HEK293 (cell line): ENCODE data around the gene CMTM5.

ENCODE experiments used
- GFI1B ChIP-seq: fragments of 450-650 bp; formaldehyde crosslinking; IDR thresholded peaks from 2 replicates; pipeline ENCODE4 v1.5.1; 2016; ENCODE audit warnings: missing biosample characterization, missing genetic modification characterization
- YY1 ChIP-seq: fragments of 450-650 bp; formaldehyde crosslinking; IDR thresholded peaks from 2 replicates; pipeline ENCODE4 v1.5.1; 2018; ENCODE audit warnings: missing biosample characterization, missing genetic modification characterization
- ZBTB8A ChIP-seq: fragments of 450-650 bp; formaldehyde crosslinking; IDR thresholded peaks from 2 replicates; pipeline ENCODE4 v1.5.1; 2016; ENCODE audit warnings: missing biosample characterization, missing genetic modification characterization
- ZNF114 ChIP-seq: fragments of 450-650 bp; formaldehyde crosslinking; IDR thresholded peaks from 2 replicates; pipeline ENCODE4 v1.5.0; 2017; ENCODE audit warnings: missing biosample characterization, missing genetic modification characterization
- ZNF121 ChIP-seq: fragments of 450-650 bp; formaldehyde crosslinking; IDR thresholded peaks from 2 replicates; pipeline ENCODE4 v1.5.1; 2016; ENCODE audit warnings: missing biosample characterization, missing genetic modification characterization
- ZNF140 ChIP-seq: fragments of 450-650 bp; formaldehyde crosslinking; IDR thresholded peaks from 2 replicates; pipeline ENCODE4 v1.5.1; 2016; ENCODE audit warnings: missing biosample characterization, missing genetic modification characterization
- ZNF155 ChIP-seq: fragments of 450-650 bp; formaldehyde crosslinking; IDR thresholded peaks from 2 replicates; pipeline ENCODE4 v1.5.1; 2016; ENCODE audit warnings: missing biosample characterization, missing genetic modification characterization
- ZNF560 ChIP-seq: fragments of 450-650 bp; formaldehyde crosslinking; IDR thresholded peaks from 2 replicates; pipeline ENCODE4 v1.5.1; 2017; ENCODE audit warnings: missing biosample characterization, missing genetic modification characterization, borderline replicate concordance
- ZNF580 ChIP-seq: fragments of 450-650 bp; formaldehyde crosslinking; IDR thresholded peaks from 2 replicates; pipeline ENCODE4 v1.5.1; 2016; ENCODE audit warnings: missing biosample characterization, missing genetic modification characterization
- ZNF768 ChIP-seq: fragments of 450-650 bp; formaldehyde crosslinking; IDR thresholded peaks from 2 replicates; pipeline ENCODE4 v1.5.1; 2018; ENCODE audit warnings: missing biosample characterization, mild to moderate bottlenecking, missing genetic modification characterization
- ZNF830 ChIP-seq: fragments of 450-650 bp; IDR thresholded peaks from 2 replicates; pipeline ENCODE4 v1.5.0; 2018; ENCODE audit warnings: missing biosample characterization, missing genetic modification characterization, low read depth, mild to moderate bottlenecking, moderate library complexity
- TF ChIP-seq, protein P1 (sequence below): fragments of 450-650 bp; formaldehyde crosslinking; IDR thresholded peaks from 2 replicates; pipeline ENCODE4 v1.5.1; 2016; ENCODE audit warnings: missing biosample characterization, missing genetic modification characterization
- TF ChIP-seq, protein P2 (sequence below): fragments of 450-650 bp; formaldehyde crosslinking; IDR thresholded peaks from 2 replicates; pipeline ENCODE4 v1.5.1; 2016; ENCODE audit warnings: missing biosample characterization, missing genetic modification characterization
- TF ChIP-seq, protein P3 (sequence below): IDR thresholded peaks from 2 replicates; pipeline ENCODE4 v1.6.1; 2011; ENCODE audit warnings: mild to moderate bottlenecking, low read depth, low read length, borderline replicate concordance

DNA sequence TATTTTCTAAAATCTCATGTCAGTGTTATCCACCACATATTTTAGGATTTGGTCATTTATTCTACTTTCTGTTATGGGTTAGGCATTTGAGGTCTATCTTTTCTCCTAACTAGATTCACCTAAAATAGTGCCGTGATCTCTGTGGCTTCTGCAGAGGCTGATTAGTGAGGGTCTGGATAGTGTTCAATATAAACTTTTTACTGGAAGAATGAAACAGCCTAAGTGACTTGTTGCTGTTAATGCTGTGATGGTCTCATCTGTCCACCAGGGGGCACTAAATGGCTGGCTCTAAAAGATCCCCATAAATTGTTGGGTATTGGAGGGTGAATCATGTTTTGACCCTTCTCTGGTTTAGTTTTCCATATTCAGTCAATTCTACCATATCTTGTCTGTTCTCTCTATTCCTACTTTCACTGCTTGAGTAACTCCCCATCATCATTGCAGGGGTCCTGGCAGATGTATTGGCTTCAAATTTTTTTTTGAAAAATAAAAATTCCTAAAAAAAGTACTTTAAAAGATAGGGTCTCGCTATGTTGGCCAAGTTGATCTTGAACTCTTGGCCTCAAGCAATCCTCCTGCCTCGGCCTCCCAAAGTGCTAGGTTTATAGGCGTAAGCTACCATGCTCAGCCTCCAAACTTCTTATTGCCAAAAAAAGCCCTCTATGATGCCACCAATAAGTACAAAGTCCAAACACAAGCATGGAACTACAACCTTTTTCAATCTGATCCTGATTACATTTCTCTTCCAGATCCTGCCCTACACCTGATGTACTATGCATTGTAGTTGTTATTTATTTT lies 48.7 kb upstream of the CMTM5 start:
- TF ChIP-seq, protein P1, sequence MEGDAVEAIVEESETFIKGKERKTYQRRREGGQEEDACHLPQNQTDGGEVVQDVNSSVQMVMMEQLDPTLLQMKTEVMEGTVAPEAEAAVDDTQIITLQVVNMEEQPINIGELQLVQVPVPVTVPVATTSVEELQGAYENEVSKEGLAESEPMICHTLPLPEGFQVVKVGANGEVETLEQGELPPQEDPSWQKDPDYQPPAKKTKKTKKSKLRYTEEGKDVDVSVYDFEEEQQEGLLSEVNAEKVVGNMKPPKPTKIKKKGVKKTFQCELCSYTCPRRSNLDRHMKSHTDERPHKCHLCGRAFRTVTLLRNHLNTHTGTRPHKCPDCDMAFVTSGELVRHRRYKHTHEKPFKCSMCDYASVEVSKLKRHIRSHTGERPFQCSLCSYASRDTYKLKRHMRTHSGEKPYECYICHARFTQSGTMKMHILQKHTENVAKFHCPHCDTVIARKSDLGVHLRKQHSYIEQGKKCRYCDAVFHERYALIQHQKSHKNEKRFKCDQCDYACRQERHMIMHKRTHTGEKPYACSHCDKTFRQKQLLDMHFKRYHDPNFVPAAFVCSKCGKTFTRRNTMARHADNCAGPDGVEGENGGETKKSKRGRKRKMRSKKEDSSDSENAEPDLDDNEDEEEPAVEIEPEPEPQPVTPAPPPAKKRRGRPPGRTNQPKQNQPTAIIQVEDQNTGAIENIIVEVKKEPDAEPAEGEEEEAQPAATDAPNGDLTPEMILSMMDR (tag by site-specific recombination): peak; percentile 49
- no peak for TF ChIP-seq ZNF155 (tag by site-specific recombination)
- TF ChIP-seq ZBTB8A (tag by site-specific recombination): no peak
- no peak for TF ChIP-seq YY1 (tag by site-specific recombination)
- no peak for TF ChIP-seq ZNF560 (tag by site-specific recombination)
- TF ChIP-seq ZNF580: no peak
- TF ChIP-seq, protein P2, sequence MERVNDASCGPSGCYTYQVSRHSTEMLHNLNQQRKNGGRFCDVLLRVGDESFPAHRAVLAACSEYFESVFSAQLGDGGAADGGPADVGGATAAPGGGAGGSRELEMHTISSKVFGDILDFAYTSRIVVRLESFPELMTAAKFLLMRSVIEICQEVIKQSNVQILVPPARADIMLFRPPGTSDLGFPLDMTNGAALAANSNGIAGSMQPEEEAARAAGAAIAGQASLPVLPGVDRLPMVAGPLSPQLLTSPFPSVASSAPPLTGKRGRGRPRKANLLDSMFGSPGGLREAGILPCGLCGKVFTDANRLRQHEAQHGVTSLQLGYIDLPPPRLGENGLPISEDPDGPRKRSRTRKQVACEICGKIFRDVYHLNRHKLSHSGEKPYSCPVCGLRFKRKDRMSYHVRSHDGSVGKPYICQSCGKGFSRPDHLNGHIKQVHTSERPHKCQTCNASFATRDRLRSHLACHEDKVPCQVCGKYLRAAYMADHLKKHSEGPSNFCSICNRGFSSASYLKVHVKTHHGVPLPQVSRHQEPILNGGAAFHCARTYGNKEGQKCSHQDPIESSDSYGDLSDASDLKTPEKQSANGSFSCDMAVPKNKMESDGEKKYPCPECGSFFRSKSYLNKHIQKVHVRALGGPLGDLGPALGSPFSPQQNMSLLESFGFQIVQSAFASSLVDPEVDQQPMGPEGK (tag by site-specific recombination): no peak
- TF ChIP-seq ZNF114 (tag by site-specific recombination): no peak
- no peak for TF ChIP-seq ZNF830
- TF ChIP-seq, protein P3, sequence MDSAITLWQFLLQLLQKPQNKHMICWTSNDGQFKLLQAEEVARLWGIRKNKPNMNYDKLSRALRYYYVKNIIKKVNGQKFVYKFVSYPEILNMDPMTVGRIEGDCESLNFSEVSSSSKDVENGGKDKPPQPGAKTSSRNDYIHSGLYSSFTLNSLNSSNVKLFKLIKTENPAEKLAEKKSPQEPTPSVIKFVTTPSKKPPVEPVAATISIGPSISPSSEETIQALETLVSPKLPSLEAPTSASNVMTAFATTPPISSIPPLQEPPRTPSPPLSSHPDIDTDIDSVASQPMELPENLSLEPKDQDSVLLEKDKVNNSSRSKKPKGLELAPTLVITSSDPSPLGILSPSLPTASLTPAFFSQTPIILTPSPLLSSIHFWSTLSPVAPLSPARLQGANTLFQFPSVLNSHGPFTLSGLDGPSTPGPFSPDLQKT: no peak
- TF ChIP-seq ZNF768: no peak
- TF ChIP-seq ZNF121 (tag by site-specific recombination): no peak
- no peak for TF ChIP-seq ZNF140 (tag by site-specific recombination)
- TF ChIP-seq GFI1B (tag by site-specific recombination): no peak
